SU-DHL-6 (cell line): Measurements from ENCODE around the gene ARL9.

Experiments
- CTCF ChIP-seq: fragments of 200-600 bp; sonication (generic); IDR thresholded peaks from one replicate; pipeline ENCODE4 v1.5.1; 2017; ENCODE audit warnings: antibody characterized with exemption, mild to moderate bottlenecking, low read length, moderate library complexity; ENCODE audit not compliant: insufficient read depth, poor library complexity, severe bottlenecking
- EZH2phosphoT487 ChIP-seq: fragments of 200-600 bp; sonication (generic), shearing (Covaris generic); conservative IDR thresholded peaks from 2 replicates; pipeline ENCODE4 v1.6.1; 2018; ENCODE audit warnings: mild to moderate bottlenecking, antibody characterized with exemption, low read length, moderate library complexity, mixed read lengths

GRCh38 chr4:56570041-56570440, 64.5 kb downstream of the ARL9 start:
- no peak for TF ChIP-seq CTCF
- no peak for TF ChIP-seq EZH2phosphoT487
